Measurements from ENCODE around the gene GAB2.
A peak's percentile ranks its signal among the peaks of the same experiment; 100 is the strongest.

GAB2 gene

DNA sequence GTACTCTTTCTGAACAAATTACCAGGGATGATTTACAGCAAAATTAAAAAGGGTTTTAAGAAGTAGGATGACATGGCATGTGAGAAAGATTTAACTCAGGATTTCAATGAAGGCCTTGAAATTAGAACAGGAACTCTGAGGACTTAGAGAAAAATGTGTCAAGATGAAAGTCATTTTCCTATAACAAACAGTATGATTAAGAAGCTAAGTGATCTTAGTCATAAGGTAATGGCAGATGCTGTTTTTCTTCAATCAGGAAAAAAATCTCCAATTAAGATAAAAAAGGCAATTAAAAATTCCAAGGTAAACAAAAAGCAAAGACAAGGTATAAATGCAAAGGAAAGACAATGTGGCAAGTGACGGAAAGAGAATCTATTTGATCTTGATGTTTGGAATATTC lies 73.5 kb downstream of the GAB2 start:
- DNase-seq (ENCODE audit: low read depth): no peak

GRCh38 chr11:78343303-78343702 lies 74.3 kb downstream of the GAB2 start:
- no peak for DNase-seq (ENCODE audit: low read depth)

DNA sequence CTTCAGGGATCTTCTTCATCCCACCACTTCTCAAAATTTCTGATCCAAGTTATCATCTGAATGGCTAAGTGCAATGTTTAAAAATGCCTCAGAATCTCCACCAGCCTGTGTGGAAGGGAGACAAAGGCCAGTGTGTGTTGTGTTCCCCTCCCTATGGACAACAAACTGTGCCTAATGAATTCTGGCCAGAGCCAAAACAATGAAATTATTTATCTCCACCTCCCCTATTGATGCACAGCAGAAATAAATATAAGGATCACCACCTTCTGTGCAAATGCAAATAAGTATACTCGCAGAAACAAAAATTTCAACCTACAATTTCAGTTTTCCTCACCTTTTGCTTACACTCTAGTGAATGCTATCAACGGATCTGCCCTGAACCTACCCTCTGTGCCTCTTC lies 75.8 kb downstream of the GAB2 start:
- no peak for DNase-seq (ENCODE audit: low read depth)

DNA sequence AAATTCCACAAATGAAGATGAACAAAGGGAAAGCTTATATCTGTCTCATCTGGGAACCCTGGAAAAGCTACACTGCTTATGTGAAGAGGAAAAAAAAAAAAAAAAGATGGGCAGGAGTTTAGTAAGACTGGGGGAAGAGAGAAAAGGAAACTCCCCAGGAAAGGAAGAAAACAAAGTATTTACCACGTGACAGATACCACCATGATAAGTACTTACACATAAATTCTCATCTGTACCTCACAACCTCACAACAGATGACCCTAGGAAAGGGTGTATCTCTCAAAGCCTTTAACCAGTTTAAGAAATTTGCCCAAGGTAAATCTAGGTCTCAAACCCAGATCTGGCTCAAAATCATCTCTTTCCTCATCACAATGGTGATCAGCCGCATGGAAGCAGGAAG lies 77.1 kb downstream of the GAB2 start:
- DNase-seq (ENCODE audit: low read depth): no peak

DNA sequence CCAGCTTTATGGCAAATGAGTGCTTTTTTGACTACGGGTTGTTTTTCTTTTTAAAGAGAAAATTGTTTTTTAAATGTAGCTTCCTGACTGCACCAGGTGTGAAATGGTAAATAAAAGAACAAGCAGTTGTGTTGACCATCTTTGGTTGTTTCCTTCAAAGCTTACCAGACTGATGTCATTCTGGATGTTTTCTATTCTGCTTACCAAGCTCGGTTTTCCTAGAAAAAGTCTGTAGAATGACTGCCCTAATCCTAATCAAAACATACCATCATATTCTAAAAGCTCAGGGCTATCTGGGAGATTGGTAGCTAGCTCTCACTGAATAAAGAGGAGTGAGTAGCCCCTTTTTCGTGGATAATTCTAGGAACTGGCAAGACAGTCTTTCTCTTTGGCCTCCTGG lies 77.7 kb downstream of the GAB2 start:
- DNase-seq (ENCODE audit: low read depth): no peak

DNA sequence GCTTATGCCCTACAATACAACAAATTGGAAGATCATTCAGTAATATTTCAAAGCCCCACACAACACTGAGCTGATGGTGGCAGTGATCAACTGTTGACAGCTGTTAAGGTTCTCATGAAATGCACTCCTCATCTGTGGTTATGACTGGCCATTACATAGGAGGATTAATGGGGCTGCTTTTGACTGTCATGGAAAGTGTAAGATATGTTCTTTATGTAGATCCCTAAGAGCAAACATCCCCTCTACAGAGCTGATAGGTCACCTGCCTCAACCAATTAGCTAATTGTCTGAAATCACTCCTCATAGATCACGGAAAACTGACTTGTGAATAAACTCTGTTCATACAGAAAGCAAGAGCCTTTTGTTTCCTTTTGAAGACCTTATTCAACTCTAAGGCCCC lies 78.1 kb downstream of the GAB2 start:
- DNase-seq (ENCODE audit: low read depth): no peak

DNA sequence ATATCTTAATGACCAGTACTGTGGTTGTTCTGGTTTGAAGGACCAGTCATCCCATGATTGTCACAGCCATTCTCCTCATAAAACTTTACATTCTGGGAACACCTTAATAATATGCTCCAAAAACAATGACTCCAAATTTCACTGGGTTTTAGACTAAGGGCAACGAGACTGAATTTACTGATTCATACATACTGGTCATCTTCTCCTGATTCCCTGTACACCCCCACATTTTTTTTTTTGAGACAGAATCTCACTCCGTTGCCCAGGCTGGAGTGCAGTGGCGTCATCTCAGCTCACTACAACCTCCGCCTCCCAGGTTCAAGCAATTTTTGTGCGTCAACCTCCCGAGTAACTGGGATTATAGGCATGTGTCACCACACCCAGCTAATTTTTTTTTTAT lies 78.9 kb downstream of the GAB2 start:
- DNase-seq (ENCODE audit: low read depth): no peak

DNA sequence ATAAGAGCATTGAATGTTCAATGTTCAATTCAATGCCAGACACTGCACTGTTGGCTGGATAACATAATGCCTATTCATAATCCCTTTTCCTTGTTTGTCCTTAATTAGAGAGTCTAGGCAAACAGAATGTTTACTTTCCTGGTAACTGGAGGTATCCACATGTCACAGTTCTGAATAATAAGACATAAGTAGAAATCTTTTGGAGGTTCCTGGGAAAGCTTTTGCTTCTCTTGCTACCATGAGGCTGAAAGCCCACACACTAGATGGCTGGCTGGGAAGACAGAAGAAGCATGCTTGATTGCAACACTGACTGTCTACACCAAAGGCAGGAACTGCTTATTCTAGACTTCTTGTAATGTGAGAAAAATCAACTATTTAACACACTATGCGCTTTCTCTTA lies 79.5 kb downstream of the GAB2 start:
- no peak for DNase-seq (ENCODE audit: low read depth)

DNA sequence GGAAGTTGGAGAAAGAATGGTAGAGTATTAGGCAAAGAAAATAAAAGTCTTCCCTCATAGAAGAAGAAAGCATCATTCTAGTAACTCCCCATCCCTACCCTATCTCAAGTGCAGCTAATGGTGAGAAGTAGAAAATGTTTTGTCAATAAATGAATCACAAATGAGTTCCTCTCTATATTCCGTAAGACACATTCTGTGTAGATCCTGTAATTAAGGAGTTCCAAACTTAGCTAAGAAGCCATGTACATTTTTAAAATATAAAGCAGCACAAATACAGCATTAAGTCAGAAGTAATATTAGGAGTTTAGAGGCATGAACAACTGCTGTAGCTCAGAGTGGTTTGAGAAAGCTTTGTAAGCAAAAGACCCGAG lies 80.1 kb downstream of the GAB2 start:
- DNase-seq (ENCODE audit: low read depth): no peak

- no peak for DNase-seq (ENCODE audit: low read depth)
Observed at GRCh38 chr11:78336877-78337553, 80.6 kb downstream of the GAB2 start.

DNA sequence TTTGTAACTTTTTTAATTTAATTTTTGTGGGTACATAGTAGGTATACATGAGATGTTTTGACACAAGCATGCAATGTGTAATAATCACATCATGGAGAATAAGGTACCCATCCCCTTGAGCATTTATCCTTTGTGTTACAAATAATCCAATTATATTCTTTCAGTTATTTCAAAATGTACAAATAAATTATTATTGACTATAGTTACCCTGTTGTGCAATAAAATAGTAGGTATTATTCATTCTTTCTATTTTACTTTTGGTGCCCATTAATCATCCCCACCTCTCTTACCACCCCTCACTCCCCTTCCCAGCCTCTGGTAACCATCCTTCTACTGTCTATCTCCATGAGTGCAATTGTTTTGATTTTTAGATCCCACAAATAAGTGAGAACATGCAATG lies 83.5 kb downstream of the GAB2 start:
- no peak for DNase-seq (ENCODE audit: low read depth)

- no peak for DNase-seq (ENCODE audit: low read depth)
Observed at GRCh38 chr11:78332872-78333271, 84.7 kb downstream of the GAB2 start.

GRCh38 chr11:78332174-78332866 lies 85.3 kb downstream of the GAB2 start:
- no peak for DNase-seq (ENCODE audit: low read depth)

DNA sequence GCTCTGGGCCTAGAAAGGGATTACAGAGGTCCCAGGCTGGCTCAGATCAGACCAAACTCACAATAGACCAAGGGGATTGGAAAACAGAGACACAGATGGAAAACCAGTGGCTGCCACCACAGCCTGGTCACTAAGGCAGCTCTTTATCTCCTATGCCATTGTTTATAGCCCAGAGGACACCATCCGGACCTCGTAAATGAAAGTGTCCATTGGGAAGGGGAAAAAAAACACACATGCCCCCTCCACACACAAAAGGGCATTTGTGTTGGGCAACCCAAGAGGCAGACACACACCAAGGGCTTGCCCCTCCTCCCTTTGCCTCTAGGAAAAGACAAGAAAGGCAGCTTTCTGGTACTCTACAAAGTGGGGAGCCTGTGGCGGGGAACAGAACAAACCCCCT lies 85.9 kb downstream of the GAB2 start:
- DNase-seq (ENCODE audit: low read depth): no peak

DNA sequence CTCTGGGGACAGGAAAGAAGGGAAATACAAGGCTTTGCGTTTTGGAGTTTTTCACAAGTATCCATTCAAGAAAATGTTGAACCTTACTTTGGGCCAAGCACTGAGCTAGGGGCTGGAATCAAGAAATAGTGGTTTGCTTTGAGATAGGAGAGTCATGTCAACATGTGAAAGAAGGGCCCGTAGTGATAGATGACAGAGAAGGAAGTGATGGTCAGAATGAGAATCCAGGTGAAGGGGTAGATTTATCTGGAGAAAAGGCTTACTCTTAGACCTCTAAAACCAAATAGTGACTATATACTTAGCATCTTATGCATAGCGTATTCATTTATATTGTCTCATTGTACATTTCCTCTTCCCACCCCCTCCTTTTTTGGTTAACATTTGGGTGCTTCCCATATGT lies 87.3 kb downstream of the GAB2 start:
- DNase-seq (ENCODE audit: low read depth): no peak

DNA sequence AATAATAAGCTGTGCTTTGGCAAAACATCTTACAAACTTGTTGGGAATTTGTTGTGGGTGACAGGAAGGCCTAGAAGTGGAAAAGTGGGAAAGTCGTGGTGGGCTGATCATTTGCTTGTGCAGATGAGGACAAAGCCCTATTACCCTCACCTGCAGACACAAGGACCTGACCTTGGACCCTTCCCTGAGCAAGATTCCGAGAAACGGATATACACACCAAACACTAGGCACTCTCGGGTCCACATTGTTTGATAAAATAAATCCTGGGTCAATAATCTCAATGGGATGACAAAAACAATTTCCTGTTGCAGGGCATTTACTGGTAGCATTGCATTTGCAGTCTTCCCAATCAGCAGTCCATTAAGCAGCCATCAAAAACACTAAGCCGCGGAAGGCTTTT lies 89.7 kb downstream of the GAB2 start:
- no peak for DNase-seq (ENCODE audit: low read depth)

DNA sequence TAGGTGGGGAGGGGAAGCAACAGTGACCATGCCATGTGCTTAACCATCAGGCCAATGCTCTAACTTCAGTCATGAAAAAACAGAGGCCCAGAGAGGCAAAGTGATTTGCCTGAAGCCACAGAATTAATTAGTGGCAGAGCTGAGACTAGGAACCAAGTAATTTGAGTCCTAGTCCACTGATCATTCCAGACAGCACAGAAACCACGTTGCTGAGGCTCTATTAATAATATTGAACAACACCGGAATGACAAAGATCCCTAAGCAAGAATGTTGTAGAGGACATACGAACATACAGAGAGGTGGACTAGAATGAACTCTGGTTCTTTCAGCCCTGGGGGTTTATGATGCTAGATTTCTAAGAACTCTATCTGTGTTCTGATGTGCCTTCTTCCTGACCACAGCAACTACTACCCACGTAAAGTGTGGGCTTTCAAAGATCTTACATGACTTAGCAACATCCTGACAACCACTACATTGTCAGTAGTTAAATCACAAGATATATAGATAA lies 92.3 kb downstream of the GAB2 start:
- DNase-seq (ENCODE audit: low read depth): no peak

GRCh38 chr11:78323363-78323762 lies 94.3 kb downstream of the GAB2 start:
- no peak for DNase-seq (ENCODE audit: low read depth)

- DNase-seq (ENCODE audit: low read depth): peak; percentile 7
Observed at GRCh38 chr11:78319453-78319955, 98.1 kb downstream of the GAB2 start.

DNA sequence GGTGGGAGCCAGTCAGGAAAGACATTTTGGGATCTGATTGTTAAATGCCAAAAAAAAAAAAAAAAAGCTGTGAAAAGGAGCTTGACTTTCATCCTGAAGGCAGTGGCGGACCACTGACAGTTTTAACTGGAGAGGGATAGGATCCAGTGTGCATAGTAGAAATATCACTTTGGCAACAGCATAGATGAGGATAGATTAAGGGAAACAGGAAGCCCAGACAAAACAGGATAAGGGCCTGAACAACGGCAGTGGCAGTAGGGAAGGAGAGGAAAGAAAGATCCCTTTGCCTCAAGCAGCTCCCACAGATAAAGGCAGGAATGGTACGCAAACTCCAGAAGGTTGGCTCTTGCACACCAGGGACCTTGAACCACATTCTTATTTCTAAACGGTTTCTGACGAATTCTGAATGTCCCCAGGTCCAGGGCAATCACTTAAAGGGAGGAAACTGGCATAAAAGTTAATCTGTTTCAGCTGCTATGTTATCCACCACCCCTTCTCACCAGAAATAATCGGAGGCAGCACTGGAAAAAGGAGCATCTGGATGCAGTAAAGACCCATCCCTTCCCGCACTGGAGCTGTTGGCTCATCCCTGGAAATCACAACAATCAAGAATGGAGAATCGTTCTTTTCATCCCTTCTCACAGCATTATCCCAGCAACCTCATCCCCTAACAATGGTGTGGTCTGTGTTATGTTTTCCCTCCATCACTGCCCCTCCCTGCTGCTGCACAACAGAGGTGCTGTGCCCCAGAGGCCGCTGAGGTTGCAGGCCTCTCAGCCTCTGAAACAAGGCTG lies 99.1 kb downstream of the GAB2 start:
- peak; percentile 25 for DNase-seq (ENCODE audit: low read depth)

GRCh38 chr11:78315724-78316123 lies 101.9 kb downstream of the GAB2 start:
- no peak for DNase-seq (ENCODE audit: low read depth)

DNA sequence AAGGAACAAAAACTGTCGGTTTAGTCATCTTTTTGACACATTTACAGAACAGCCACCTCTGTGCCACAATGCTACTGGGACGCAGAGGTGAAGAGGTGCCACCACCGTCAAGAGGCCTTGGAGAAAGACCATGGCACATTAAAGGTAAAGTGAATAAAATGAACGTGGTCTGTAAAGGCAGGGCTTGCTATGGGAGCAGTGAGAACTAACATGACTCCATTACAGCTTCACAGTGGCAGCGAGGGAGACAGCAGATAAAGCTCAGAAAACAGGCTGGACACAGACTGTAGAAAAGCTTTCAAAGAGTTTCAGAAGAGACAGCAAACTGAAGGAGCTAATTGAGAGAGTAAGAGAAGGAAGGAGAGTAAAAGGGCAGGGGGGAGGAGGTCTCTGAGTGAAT lies 102.9 kb downstream of the GAB2 start:
- no peak for DNase-seq (ENCODE audit: low read depth)

GRCh38 chr11:78313898-78314297 lies 103.7 kb downstream of the GAB2 start:
- no peak for DNase-seq (ENCODE audit: low read depth)

Measured in GM04503 (cell line).